ENCODE data around the gene TNF. TPM values are rescaled to one million over a fixed set of nuclear protein-coding genes. Genes with fewer than 3 reads are reported as not detected.
A peak's percentile ranks its signal among the peaks of the same experiment; 100 is the strongest.
"Not testable (repeated sequence)": the region's sequence is repeated elsewhere in the genome, so short reads cannot be mapped to it uniquely, and the experiment has no call there.

Gene TNF
- total and polyA plus RNA-seq, 9 donors: 0.08 to 0.80 (median 0.24) TPM; not detected in 2

DNA sequence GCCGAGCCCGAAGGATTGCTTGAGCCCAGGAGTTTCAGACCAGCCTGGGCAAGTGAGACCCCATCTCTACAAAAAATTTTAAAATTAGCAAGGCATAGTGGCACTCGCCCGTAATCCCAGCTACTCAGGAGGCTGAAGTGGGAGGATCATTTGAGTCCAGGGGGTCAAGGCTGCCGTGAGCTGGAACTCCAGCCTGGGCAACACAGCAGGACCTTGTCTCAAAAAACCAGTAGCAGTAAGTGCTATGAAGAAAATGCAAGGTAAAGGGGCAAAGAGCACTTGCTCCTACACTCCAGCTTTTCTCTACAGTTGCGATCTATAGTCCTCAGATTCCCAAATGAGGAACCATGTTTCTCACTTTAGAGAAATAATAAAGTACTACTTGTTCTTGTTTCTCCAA is 31.7 kb upstream of the TNF start:
- Histone ChIP-seq H3K4me3 (ENCODE audit: low read length) (no peak overlapping the region), H3K4me1 (ENCODE audit: control insufficient read depth, insufficient read depth, low read length) (peaks cover 38% of the 10 kb centered on the region), H3K27me3 (ENCODE audit: control insufficient read depth, insufficient read depth, low read length) (no peaks in the 10 kb centered on the region), H3K27ac (ENCODE audit: low read length) (no peak overlapping the region), H3K36me3 (ENCODE audit: control insufficient read depth, insufficient read depth, low read length) (peaks cover 23% of the 10 kb centered on the region), H3K9me3 (replicated peaks; ENCODE audit: control insufficient read depth, low read depth, low read length) (no peaks in the 10 kb centered on the region)
- WGBS (ENCODE audit: insufficient coverage): 78% methylated on average over 3 of the region's 6 CpGs
- no peak for DNase-seq

DNA sequence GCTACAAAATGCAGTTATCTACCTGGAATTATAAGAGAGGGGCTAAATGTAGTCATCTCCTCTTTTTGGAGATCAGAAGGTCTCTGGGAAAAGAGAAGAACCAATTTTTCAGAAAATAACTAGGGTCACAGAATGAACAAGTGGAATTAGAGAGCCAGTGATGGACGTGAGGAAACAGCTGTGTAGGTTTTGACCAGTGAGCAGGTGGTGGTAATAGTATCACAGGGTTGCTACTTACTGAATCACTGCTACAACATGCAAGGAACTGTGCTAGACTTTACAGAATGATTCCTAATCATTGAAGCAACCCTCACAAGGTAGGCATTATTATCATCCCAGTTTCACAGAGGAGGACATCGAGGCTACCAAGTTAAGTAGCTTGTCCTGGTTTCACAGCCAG is 30.7 kb upstream of the TNF start:
- no peak for DNase-seq
- H3K36me3 ChIP-seq (ENCODE audit: control insufficient read depth, insufficient read depth, low read length): peaks cover 17% of the 10 kb centered on the region
- WGBS (ENCODE audit: insufficient coverage): 83% methylated on average over 1 of the region's 2 CpGs
- H3K4me1 ChIP-seq (ENCODE audit: control insufficient read depth, insufficient read depth, low read length): peaks cover 28% of the 10 kb centered on the region
- H3K27ac ChIP-seq (ENCODE audit: low read length): no peak overlapping the region
- H3K9me3 ChIP-seq (replicated peaks; ENCODE audit: control insufficient read depth, low read depth, low read length): no peaks in the 10 kb centered on the region
- no peaks in the 10 kb centered on the region for H3K27me3 ChIP-seq (ENCODE audit: control insufficient read depth, insufficient read depth, low read length)
- H3K4me3 ChIP-seq (ENCODE audit: low read length): no peak overlapping the region

DNA sequence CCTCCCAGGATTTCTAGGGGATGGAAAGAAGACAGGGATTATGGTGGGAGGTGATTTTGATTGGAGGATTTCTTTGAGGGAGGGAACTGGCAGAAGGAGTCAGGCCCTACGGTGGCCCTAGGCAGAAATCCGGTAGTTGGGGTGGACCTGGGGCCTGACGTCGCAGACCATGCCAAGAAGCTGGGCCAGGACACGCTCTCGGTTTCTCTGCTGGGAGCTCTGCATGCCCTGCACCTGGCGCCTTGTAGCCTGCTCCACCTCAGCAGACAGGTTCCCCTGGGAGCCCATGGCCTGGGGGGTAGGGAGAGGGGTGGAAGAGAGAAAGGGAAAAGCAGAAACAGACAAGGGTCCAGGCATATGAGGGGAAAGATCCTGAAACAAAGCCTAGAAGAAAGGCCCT is 30.1 kb upstream of the TNF start:
- 75% methylated on average over 7 of the region's 7 CpGs for WGBS (ENCODE audit: insufficient coverage)

DNA sequence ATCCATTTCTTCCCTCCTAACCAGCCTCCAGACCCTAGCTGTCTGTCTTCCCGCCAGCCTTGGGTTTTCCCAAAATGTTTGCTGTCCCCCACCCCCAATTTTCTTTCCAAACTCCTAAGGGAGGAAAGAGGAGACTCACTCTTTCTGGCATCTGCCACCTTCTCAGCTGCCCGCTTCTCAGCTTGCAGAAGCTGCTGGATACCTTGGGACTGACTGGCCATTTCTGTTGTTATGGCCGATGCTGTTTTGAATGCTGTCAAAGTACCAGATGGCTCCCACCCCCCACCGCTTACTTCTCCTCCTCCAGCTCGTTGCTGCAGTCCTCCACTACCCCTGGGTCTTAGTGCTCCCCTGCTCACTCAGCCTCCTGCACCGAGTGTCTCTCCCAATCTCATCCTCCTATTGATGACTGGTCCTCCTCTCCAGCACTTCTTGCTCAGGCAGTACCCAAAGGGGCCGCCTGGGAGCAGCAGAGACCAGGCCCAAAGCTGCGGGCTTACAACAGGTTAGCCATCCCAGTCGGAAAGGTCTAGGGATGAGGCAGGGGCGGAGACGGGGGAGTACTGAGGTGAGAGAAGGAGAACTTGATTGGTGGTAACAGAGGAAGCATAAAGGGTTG is 28.9 kb upstream of the TNF start, which contains the start of gene ATP6V1G2:
Gene ATP6V1G2, minus strand, starts transcription at position 270 of the 619 bp plus-strand sequence. Its CDS starts 49 bp downstream, at position 221.
- peak within 1 kb of the TSS; percentile 33 for H3K4me3 ChIP-seq (ENCODE audit: low read length)
- WGBS (ENCODE audit: insufficient coverage): 2% methylated on average over 9 of the region's 11 CpGs

More for the DNA sequence above, 30.1 kb upstream of the TNF start:
- Histone ChIP-seq H3K4me1 (ENCODE audit: control insufficient read depth, insufficient read depth, low read length) (peaks cover 22% of the 10 kb centered on the region), H3K27me3 (ENCODE audit: control insufficient read depth, insufficient read depth, low read length) (no peaks in the 10 kb centered on the region), H3K9me3 (replicated peaks; ENCODE audit: control insufficient read depth, low read depth, low read length) (no peaks in the 10 kb centered on the region), H3K4me3 (ENCODE audit: low read length) (no peak overlapping the region), H3K27ac (ENCODE audit: low read length) (no peak overlapping the region), H3K36me3 (ENCODE audit: control insufficient read depth, insufficient read depth, low read length) (peaks cover 16% of the 10 kb centered on the region)
- no peak for DNase-seq

DNA sequence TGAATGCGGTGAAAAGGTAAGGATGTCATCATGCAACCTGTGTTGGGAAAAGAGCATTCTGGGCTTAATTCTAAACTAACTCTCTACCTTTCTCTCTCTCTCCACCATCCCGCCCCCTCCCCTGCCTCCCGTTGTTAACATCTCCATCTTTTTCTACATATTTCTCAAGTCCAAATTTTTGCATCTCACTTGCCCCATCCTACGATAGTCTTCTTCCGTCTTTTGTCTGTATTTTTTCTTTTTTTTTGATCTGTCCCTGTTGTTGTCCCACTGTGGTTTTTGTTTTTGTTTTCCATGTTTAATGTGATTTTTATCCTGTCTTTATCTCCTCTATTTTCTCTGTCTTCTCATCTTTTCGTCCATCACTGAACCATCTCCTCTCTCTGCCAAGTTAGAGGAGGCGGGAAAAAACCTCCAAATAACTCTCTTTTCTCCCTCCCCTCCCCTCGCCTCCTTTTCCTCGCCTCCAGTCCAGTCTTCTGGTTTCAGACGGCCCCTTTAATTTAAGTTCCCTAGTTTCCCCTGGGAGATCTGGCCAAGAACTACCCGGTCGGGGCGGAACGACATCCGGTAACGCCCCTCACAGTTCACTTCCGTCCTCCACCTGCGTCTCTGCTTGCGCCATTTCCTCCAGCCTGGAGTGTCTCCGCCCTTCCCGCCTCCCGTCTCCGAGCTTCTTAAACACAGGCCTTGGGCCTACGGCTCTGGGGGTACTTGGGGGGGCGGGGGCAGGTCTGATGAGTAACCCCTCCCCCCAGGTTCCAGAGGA is 28.2 kb upstream of the TNF start, which contains the start of gene NFKBIL1:
Gene NFKBIL1, plus strand, starts transcription at position 651 of the 769 bp plus-strand sequence. Its CDS starts 87 bp downstream, at position 738.
- H3K4me3 ChIP-seq (ENCODE audit: low read length): peak within 1 kb of the TSS; percentile 33
- H3K9me3 ChIP-seq (replicated peaks; ENCODE audit: control insufficient read depth, low read depth, low read length): no peaks in the 10 kb centered on the region
- peak; percentile 100 for DNase-seq
- H3K4me1 ChIP-seq (ENCODE audit: control insufficient read depth, insufficient read depth, low read length): peaks cover 19% of the 10 kb centered on the region
- 0% methylated on average over 13 of the region's 25 CpGs for WGBS (ENCODE audit: insufficient coverage)
- H3K36me3 ChIP-seq (ENCODE audit: control insufficient read depth, insufficient read depth, low read length): peaks cover 24% of the 10 kb centered on the region
- peak within 1 kb of the TSS; percentile 66 for H3K27ac ChIP-seq (ENCODE audit: low read length)
- H3K27me3 ChIP-seq (ENCODE audit: control insufficient read depth, insufficient read depth, low read length): no peaks in the 10 kb centered on the region

More for the DNA sequence above, 28.9 kb upstream of the TNF start, which contains the start of gene ATP6V1G2:
- H3K9me3 ChIP-seq (replicated peaks; ENCODE audit: control insufficient read depth, low read depth, low read length): no peaks in the 10 kb centered on the region
- DNase-seq: peak; percentile 95
- H3K4me1 ChIP-seq (ENCODE audit: control insufficient read depth, insufficient read depth, low read length): peaks cover 19% of the 10 kb centered on the region
- H3K27me3 ChIP-seq (ENCODE audit: control insufficient read depth, insufficient read depth, low read length): no peaks in the 10 kb centered on the region
- peaks cover 23% of the 10 kb centered on the region for H3K36me3 ChIP-seq (ENCODE audit: control insufficient read depth, insufficient read depth, low read length)
- H3K27ac ChIP-seq (ENCODE audit: low read length): peak within 1 kb of the TSS; percentile 66

DNA sequence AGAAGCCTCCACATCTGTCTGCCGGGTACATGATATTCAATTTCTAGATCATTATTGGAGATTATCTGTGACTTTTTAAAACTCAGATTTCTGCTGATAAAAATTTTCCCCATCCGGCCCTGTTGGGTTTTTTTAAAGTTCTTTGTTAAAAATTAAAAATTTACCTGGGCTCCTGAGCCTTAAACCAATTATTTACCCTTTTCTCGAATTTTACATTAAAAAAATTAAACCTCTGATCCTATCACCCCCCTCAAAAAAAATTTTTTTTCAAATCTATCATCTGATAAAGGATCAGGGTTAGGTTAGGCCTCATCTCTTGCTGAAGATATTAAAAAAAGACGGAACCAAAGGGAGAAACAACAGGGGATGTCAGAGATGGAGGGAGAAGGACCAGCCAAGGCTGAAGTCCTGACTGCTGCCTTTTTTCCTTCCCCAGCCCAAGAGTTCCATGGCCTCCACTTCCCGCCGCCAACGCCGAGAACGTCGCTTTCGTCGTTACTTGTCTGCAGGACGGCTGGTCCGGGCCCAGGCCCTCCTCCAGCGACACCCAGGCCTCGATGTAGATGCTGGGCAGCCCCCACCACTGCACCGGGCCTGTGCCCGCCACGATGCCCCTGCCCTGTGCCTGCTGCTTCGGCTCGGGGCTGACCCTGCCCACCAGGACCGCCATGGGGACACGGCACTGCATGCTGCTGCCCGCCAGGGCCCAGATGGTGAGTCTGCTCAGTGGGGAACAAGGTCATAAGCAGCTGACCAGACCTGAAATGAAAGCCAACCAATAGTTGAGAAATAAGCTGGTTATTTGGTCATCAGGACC is 27.4 kb upstream of the TNF start:
- H3K9me3 ChIP-seq (replicated peaks; ENCODE audit: control insufficient read depth, low read depth, low read length): no peaks in the 10 kb centered on the region
- H3K4me1 ChIP-seq (ENCODE audit: control insufficient read depth, insufficient read depth, low read length): peaks cover 14% of the 10 kb centered on the region
- H3K27ac ChIP-seq (ENCODE audit: low read length): peak overlapping the region; percentile 66
- 87% methylated on average over 21 of the region's 24 CpGs for WGBS (ENCODE audit: insufficient coverage)
- H3K4me3 ChIP-seq (ENCODE audit: low read length): peak overlapping the region; percentile 33
- DNase-seq: no peak
- H3K36me3 ChIP-seq (ENCODE audit: control insufficient read depth, insufficient read depth, low read length): peaks cover 25% of the 10 kb centered on the region
- H3K27me3 ChIP-seq (ENCODE audit: control insufficient read depth, insufficient read depth, low read length): no peaks in the 10 kb centered on the region

DNA sequence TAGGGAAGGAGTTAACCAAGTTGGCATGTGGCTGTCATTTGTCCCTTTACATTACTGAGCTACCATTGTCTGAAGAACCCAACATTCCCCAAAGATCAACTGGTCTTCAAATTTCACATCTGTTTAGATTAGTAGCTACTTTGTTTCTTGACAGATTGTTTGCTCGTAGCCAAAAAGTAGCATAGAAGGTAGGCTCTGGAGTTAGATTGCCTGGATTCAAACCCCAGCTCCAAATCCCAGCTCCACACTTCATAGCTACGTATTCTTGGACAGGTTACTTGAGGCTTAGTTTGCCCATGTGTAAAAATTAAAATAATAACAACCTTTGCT is 26.9 kb upstream of the TNF start:
- H3K4me1 ChIP-seq (ENCODE audit: control insufficient read depth, insufficient read depth, low read length): peaks cover 12% of the 10 kb centered on the region
- DNase-seq: no peak
- no CpG with 5 or more reads among the region's 2 CpGs for WGBS (ENCODE audit: insufficient coverage)
- no peak overlapping the region for H3K27ac ChIP-seq (ENCODE audit: low read length)
- H3K9me3 ChIP-seq (replicated peaks; ENCODE audit: control insufficient read depth, low read depth, low read length): no peaks in the 10 kb centered on the region
- H3K27me3 ChIP-seq (ENCODE audit: control insufficient read depth, insufficient read depth, low read length): no peaks in the 10 kb centered on the region
- no peak overlapping the region for H3K4me3 ChIP-seq (ENCODE audit: low read length)
- peaks cover 27% of the 10 kb centered on the region for H3K36me3 ChIP-seq (ENCODE audit: control insufficient read depth, insufficient read depth, low read length)

DNA sequence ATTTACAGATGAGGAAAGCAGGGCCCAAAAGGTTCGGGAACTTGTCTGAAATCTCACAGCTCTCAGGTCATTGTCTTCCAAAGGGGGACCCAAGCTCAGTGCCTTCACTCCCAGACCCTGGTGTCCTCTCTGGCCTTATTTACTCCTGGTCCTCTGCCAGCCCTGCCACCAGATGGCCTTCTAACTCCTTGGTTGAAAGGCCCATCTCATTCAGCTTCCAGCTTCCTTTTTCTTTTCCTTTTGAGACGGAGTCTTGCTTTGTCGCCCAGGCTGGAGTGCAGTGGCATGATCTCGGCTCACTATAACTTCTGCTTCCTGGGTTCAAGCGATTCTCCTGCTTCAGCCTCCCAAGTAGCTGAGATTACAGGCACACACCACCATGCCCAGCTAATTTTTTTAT is 24.0 kb upstream of the TNF start:
- H3K27ac ChIP-seq (ENCODE audit: low read length); H3K4me3 ChIP-seq (ENCODE audit: low read length); H3K27me3 ChIP-seq (ENCODE audit: control insufficient read depth, insufficient read depth, low read length); H3K4me1 ChIP-seq (ENCODE audit: control insufficient read depth, insufficient read depth, low read length); H3K9me3 ChIP-seq (replicated peaks; ENCODE audit: control insufficient read depth, low read depth, low read length): not testable (repeated sequence)
- peak; percentile 73 for DNase-seq
- H3K36me3 ChIP-seq (ENCODE audit: control insufficient read depth, insufficient read depth, low read length): peaks cover 34% of the 10 kb centered on the region
- WGBS (ENCODE audit: insufficient coverage): 58% methylated on average over 4 of the region's 5 CpGs

DNA sequence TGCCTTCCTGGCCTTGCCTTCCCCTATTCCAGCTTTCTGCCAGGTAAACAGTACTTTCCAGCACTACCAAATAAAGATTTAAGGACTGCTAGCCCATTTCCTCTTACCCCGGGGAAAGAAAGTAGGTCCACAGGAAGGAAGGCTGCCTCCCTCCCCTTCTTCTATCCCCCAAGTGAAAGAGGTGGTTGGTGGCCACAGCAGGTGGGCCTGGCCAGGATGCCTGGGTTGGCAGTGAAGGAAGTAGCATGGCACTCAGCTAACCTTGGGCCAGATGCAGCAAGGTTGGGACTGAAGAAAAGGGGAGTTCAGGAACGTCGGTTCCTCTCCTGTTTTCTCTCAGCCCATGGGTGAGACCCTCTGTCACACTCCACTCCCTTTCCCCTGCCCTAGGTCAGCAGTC is 19.1 kb upstream of the TNF start:
- no peak overlapping the region for H3K27ac ChIP-seq (ENCODE audit: low read length)
- no peak for DNase-seq
- H3K9me3 ChIP-seq (replicated peaks; ENCODE audit: control insufficient read depth, low read depth, low read length): no peaks in the 10 kb centered on the region
- WGBS (ENCODE audit: insufficient coverage): 70% methylated on average over 2 of the region's 3 CpGs
- no peaks in the 10 kb centered on the region for H3K27me3 ChIP-seq (ENCODE audit: control insufficient read depth, insufficient read depth, low read length)
- H3K4me3 ChIP-seq (ENCODE audit: low read length): no peak overlapping the region
- H3K4me1 ChIP-seq (ENCODE audit: control insufficient read depth, insufficient read depth, low read length): peaks cover 26% of the 10 kb centered on the region
- peaks cover 49% of the 10 kb centered on the region for H3K36me3 ChIP-seq (ENCODE audit: control insufficient read depth, insufficient read depth, low read length)

All from muscle of leg (tissue), 11 donors.